ENCODE results near the gene TSPAN16. TPM values are rescaled to one million over a fixed set of nuclear protein-coding genes. Genes with fewer than 3 reads are reported as not detected.
A peak's percentile ranks its signal among the peaks of the same experiment; 100 is the strongest.
"Not testable (repeated sequence)": the region's sequence is repeated elsewhere in the genome, so short reads cannot be mapped to it uniquely, and the experiment has no call there.

The TSPAN16 gene
- total RNA-seq, 6 experiments from 2014 or later: not detected

- ATAC-seq (no peak), DNase-seq (no peak)
- TF ChIP-seq CTCF (IDR thresholded peaks at IDR 0.05) (no peak), POLR2A (IDR thresholded peaks at IDR 0.05) (no peak)
- no peaks in the 10 kb centered on the region for H3K36me3 ChIP-seq
- H3K27ac ChIP-seq: no peak overlapping the region
- no peaks in the 10 kb centered on the region for H3K27me3 ChIP-seq
- H3K9me3 ChIP-seq: no peaks in the 10 kb centered on the region
- intact Hi-C loops (cut with DNase I): no loop called here
- WGBS (ENCODE audit: insufficient coverage, low coverage, low lambda C conversion rate, missing lambda C conversion rate): 59% methylated on average over 6 of the region's 11 CpGs
- H3K4me1 ChIP-seq: no peaks in the 10 kb centered on the region
- H3K4me3 ChIP-seq: no peak overlapping the region
Observed at GRCh38 chr19:11300811-11301120, 4.8 kb downstream of the TSPAN16 start.

GRCh38 chr19:11304936-11305335, 9.0 kb downstream of the TSPAN16 start:
- H3K27ac ChIP-seq: no peak overlapping the region
- H3K9me3 ChIP-seq: no peaks in the 10 kb centered on the region
- H3K4me1 ChIP-seq: no peaks in the 10 kb centered on the region
- H3K36me3 ChIP-seq: no peaks in the 10 kb centered on the region
- intact Hi-C loops (cut with DNase I): no loop called here
- WGBS (ENCODE audit: insufficient coverage, low coverage, low lambda C conversion rate, missing lambda C conversion rate): 83% methylated on average over 3 of the region's 5 CpGs
- H3K27me3 ChIP-seq: no peaks in the 10 kb centered on the region
- DNase-seq (no peak), ATAC-seq (no peak)
- TF ChIP-seq POLR2A (IDR thresholded peaks at IDR 0.05) (no peak), CTCF (IDR thresholded peaks at IDR 0.05) (no peak)
- H3K4me3 ChIP-seq: no peak overlapping the region

GRCh38 chr19:11306337-11306736, 10.4 kb downstream of the TSPAN16 start:
- TF ChIP-seq CTCF (IDR thresholded peaks at IDR 0.05): no peak
- TF ChIP-seq POLR2A (IDR thresholded peaks at IDR 0.05): no peak
- Histone ChIP-seq H3K4me3 (no peak overlapping the region), H3K9me3 (no peaks in the 10 kb centered on the region), H3K36me3 (no peaks in the 10 kb centered on the region), H3K27me3 (no peaks in the 10 kb centered on the region), H3K27ac (no peak overlapping the region), H3K4me1 (no peaks in the 10 kb centered on the region)
- intact Hi-C loops (cut with DNase I): no loop called here
- ATAC-seq: no peak
- 76% methylated on average over 9 of the region's 9 CpGs for WGBS (ENCODE audit: insufficient coverage, low coverage, low lambda C conversion rate, missing lambda C conversion rate)
- DNase-seq: no peak

- H3K27ac ChIP-seq: peak overlapping the region in 1 of 3 donors; percentile 11
- H3K9me3 ChIP-seq; intact Hi-C loops (cut with DNase I); H3K27me3 ChIP-seq; H3K36me3 ChIP-seq; ATAC-seq; DNase-seq; H3K4me3 ChIP-seq: not testable (repeated sequence)
- peaks cover 0 to 12% (median 5%) of the 10 kb centered on the region in 4 donors for H3K4me1 ChIP-seq
- WGBS (ENCODE audit: insufficient coverage, low coverage, low lambda C conversion rate, missing lambda C conversion rate): 62% methylated on average over 9 of the region's 9 CpGs
Observed at GRCh38 chr19:11320278-11320995, 24.5 kb downstream of the TSPAN16 start.

GRCh38 chr19:11321191-11322126, 25.5 kb downstream of the TSPAN16 start:
- intact Hi-C loops (cut with DNase I): no loop called here
- Histone ChIP-seq H3K4me1 (peaks cover 0 to 12% (median 5%) of the 10 kb centered on the region in 4 donors), H3K36me3 (no peaks in the 10 kb centered on the region), H3K9me3 (no peaks in the 10 kb centered on the region), H3K27ac (peak overlapping the region in 1 of 3 donors; percentile 11), H3K4me3 (no peak overlapping the region), H3K27me3 (no peaks in the 10 kb centered on the region)
- TF ChIP-seq CTCF (IDR thresholded peaks at IDR 0.05) (no peak), POLR2A (IDR thresholded peaks at IDR 0.05) (no peak)
- DNase-seq (no peak), ATAC-seq (no peak)
- 80% methylated on average over 10 of the region's 14 CpGs for WGBS (ENCODE audit: insufficient coverage, low coverage, low lambda C conversion rate, missing lambda C conversion rate)

Data from right lobe of liver (tissue), 6 donors.